IMR-90 (cell line): ENCODE measurements around the gene ARMC5. TPM values are rescaled to one million over a fixed set of nuclear protein-coding genes. Genes with fewer than 3 reads are reported as not detected.

ENCODE experiments used
- ATAC-seq: fragments of 200-7000 bp; cut with Tn5 transposase; 2 replicates; pipeline ENCODE4 v1.9.1; 2020; ENCODE audit warnings: low read depth, mild to moderate bottlenecking, moderate library complexity
- BruUV-seq: library from RNA; stranded (reverse); fragments of 400-500 nt; replicated peaks from 2 replicates; lab custom pipeline; 2021; lab: Mats Ljungman, UMichigan
- CTCF ChIA-PET: fragments of 300-600 bp; formaldehyde crosslinking; extraction: SDS; loops from one replicate; lab custom pipeline; 2021; ENCODE audit warnings: antibody characterized with exemption; lab: Yijun Ruan, JAX
- POLR2A ChIA-PET: fragments of 300-600 bp; sonication (Branson Sonifier 250); formaldehyde crosslinking; loops from one replicate; lab custom pipeline; 2022; ENCODE audit warnings: antibody characterized with exemption; ENCODE audit not compliant: unreplicated experiment; lab: Charles Lee
- DNase-seq: peaks from one replicate; pipeline ENCODE4 v3.0.0; 2013
- H2AFZ ChIP-seq: replicated peaks from 2 replicates; pipeline ENCODE3; 2013; ENCODE audit warnings: low read length, mild to moderate bottlenecking; ENCODE audit not compliant: poor library complexity
- H2AK5ac ChIP-seq: 2 replicates; pipeline ENCODE4 v1.6.1; 2013; ENCODE audit warnings: low read depth, low read length, inconsistent platforms
- H2AK9ac ChIP-seq: replicated peaks from 2 replicates; pipeline ENCODE3; 2013; ENCODE audit warnings: mild to moderate bottlenecking, low read depth, low read length, moderate library complexity; ENCODE audit not compliant: poor library complexity
- H2BK120ac ChIP-seq: 2 replicates; pipeline ENCODE4 v1.6.1; 2013; ENCODE audit warnings: low read depth, low read length, inconsistent platforms
- H2BK15ac ChIP-seq: 3 replicates; pipeline ENCODE4 v1.6.1; 2013; ENCODE audit warnings: low read depth, low read length, inconsistent platforms
- H2BK20ac ChIP-seq: 2 replicates; pipeline ENCODE4 v1.6.1; 2013; ENCODE audit warnings: low read depth, mild to moderate bottlenecking, inconsistent platforms, low read length, moderate library complexity
- H2BK5ac ChIP-seq: 2 replicates; pipeline ENCODE4 v1.6.1; 2013; ENCODE audit warnings: mild to moderate bottlenecking, low read depth, low read length, inconsistent platforms; ENCODE audit not compliant: poor library complexity, severe bottlenecking
- H3K14ac ChIP-seq: replicated peaks from 2 replicates; pipeline ENCODE4 v1.6.1; 2013; ENCODE audit warnings: low read depth, low read length, inconsistent platforms
- H3K18ac ChIP-seq: 2 replicates; pipeline ENCODE4 v1.6.1; 2013; ENCODE audit warnings: low read depth, low read length, control low read depth
- H3K23ac ChIP-seq: 2 replicates; pipeline ENCODE4 v1.6.1; 2013; ENCODE audit warnings: low read depth, low read length, inconsistent platforms
- H3K27ac ChIP-seq: 2 replicates; pipeline ENCODE4 v1.5.1; 2013; ENCODE audit warnings: mild to moderate bottlenecking, control low read depth, low read length; ENCODE audit not compliant: insufficient read depth
- H3K27me3 ChIP-seq: 2 replicates; pipeline ENCODE4 v1.6.1; 2013; ENCODE audit warnings: low read length; ENCODE audit not compliant: control insufficient read depth, insufficient read depth
- H3K36me3 ChIP-seq: 2 replicates; pipeline ENCODE4 v1.6.1; 2013; ENCODE audit warnings: low read length, mixed read lengths; ENCODE audit not compliant: control insufficient read depth, insufficient read depth
- H3K4ac ChIP-seq: 2 replicates; pipeline ENCODE4 v1.6.1; 2013; ENCODE audit warnings: low read depth, low read length, inconsistent platforms
- H3K4me1 ChIP-seq: 2 replicates; pipeline ENCODE4 v1.6.1; 2013; ENCODE audit warnings: low read length, mixed read lengths; ENCODE audit not compliant: control insufficient read depth, insufficient read depth
- H3K4me2 ChIP-seq: 2 replicates; pipeline ENCODE4 v1.6.1; 2013; ENCODE audit warnings: low read depth, mild to moderate bottlenecking, control low read depth, low read length, moderate library complexity
- H3K4me3 ChIP-seq: 2 replicates; pipeline ENCODE4 v1.5.1; 2013; ENCODE audit warnings: low read depth, mild to moderate bottlenecking, control low read depth, low read length, moderate library complexity; ENCODE audit not compliant: insufficient read depth
- H3K56ac ChIP-seq: 2 replicates; pipeline ENCODE4 v1.6.1; 2013; ENCODE audit warnings: low read length, inconsistent platforms; ENCODE audit not compliant: insufficient read depth; ENCODE audit errors: extremely low read depth
- H3K79me1 ChIP-seq, 2 experiments: 2 replicates each; pipeline ENCODE4 v1.6.1; 2013; ENCODE audit warnings: low read length in 2 of 2, inconsistent platforms in 1 of 2, low read depth in 1 of 2
- H3K9ac ChIP-seq: 2 replicates; pipeline ENCODE4 v1.6.1; 2013; ENCODE audit warnings: low read depth, low read length, control low read depth
- H3K9me1 ChIP-seq: 2 replicates; pipeline ENCODE4 v1.6.1; 2013; ENCODE audit warnings: low read length, inconsistent platforms; ENCODE audit not compliant: insufficient read depth
- H3K9me3 ChIP-seq: 2 replicates; pipeline ENCODE4 v1.6.1; 2013; ENCODE audit warnings: low read length; ENCODE audit not compliant: control insufficient read depth, insufficient read depth
- H4K20me1 ChIP-seq: 2 replicates; pipeline ENCODE4 v1.6.1; 2013; ENCODE audit warnings: low read length, inconsistent platforms; ENCODE audit not compliant: insufficient read depth
- H4K5ac ChIP-seq: 2 replicates; pipeline ENCODE4 v1.6.1; 2013; ENCODE audit warnings: mild to moderate bottlenecking, low read depth, low read length, control low read depth
- H4K8ac ChIP-seq, 2 experiments: 2 replicates each; pipeline ENCODE4 v1.6.1; 2013; ENCODE audit warnings: low read depth in 2 of 2, low read length in 2 of 2, control low read depth in 1 of 2, inconsistent platforms in 1 of 2
- H4K91ac ChIP-seq: 2 replicates; pipeline ENCODE4 v1.6.1; 2013; ENCODE audit warnings: low read depth, low read length, inconsistent platforms; ENCODE audit not compliant: insufficient read depth
- MXI1 ChIP-seq: IDR thresholded peaks from 2 replicates; pipeline ENCODE4 v1.6.1; 2012; ENCODE audit warnings: low read depth, mild to moderate bottlenecking, low read length, moderate library complexity, borderline replicate concordance
- RCOR1 ChIP-seq: IDR thresholded peaks from 2 replicates; pipeline ENCODE4 v1.6.1; 2012; ENCODE audit warnings: mild to moderate bottlenecking, low read length, improper control_type of control experiment; ENCODE audit not compliant: insufficient replicate concordance
- RFX5 ChIP-seq: IDR thresholded peaks from 2 replicates; pipeline ENCODE4 v1.8.0; 2012; ENCODE audit warnings: low read depth, mild to moderate bottlenecking, low read length, moderate library complexity
- USF2 ChIP-seq: fragments of 150-350 bp; IDR thresholded peaks from 2 replicates; pipeline ENCODE4 v1.6.1; 2017; ENCODE audit warnings: mild to moderate bottlenecking, antibody characterized with exemption, low read length, low read depth
- WGBS, 2 experiments: methylation state at CpG; one replicate each; pipeline versions ENCODE4 v1.1.5 to v1.1.7; 2013; ENCODE audit warnings: missing lambda C conversion rate in 2 of 2; ENCODE audit not compliant: insufficient read length in 1 of 2; ENCODE audit errors: extremely low coverage in 2 of 2; 5-methylcytosine and 5-hydroxymethylcytosine counted together
- dilution Hi-C: fragments of 300-500 bp; cut with HindIII; formaldehyde crosslinking; loops from one replicate; pipeline ENCODE4 v1.14.3; 2018; ENCODE audit warnings: low sequenced_read_pairs; ENCODE audit not compliant: unreplicated experiment
- in situ Hi-C: fragments of 300-500 bp; cut with MboI; formaldehyde crosslinking; loops from 3 replicates; pipeline ENCODE4 v1.14.3; 2019; ENCODE audit warnings: low sequenced_read_pairs, inconsistent platforms, mixed read lengths
- intact Hi-C: fragments of 100-400 bp; cut with micrococcal nuclease; formaldehyde crosslinking; loops from 2 replicates; pipeline ENCODE4 v1.10.0; 2022
- polyA plus RNA-seq, 3 experiments: library from polyadenylated mRNA; depleted of rRNA; stranded (reverse); fragments of >200 nt; gene quantifications; 2 replicates each; pipeline ENCODE4 v1.2.3, GENCODE V29; 2012; ENCODE audit warnings: low replicate concordance in 1 of 3
- total RNA-seq: library from RNA; depleted of rRNA; stranded (reverse); fragments of >200 nt; gene quantifications from 2 replicates; pipeline ENCODE4 v1.2.3, GENCODE V29; 2012

The ARMC5 gene
- total and polyA plus RNA-seq, 2 of the 4 experiments (the other 2 are of a cell fraction), result 2.3 to 7.5 TPM

DNA sequence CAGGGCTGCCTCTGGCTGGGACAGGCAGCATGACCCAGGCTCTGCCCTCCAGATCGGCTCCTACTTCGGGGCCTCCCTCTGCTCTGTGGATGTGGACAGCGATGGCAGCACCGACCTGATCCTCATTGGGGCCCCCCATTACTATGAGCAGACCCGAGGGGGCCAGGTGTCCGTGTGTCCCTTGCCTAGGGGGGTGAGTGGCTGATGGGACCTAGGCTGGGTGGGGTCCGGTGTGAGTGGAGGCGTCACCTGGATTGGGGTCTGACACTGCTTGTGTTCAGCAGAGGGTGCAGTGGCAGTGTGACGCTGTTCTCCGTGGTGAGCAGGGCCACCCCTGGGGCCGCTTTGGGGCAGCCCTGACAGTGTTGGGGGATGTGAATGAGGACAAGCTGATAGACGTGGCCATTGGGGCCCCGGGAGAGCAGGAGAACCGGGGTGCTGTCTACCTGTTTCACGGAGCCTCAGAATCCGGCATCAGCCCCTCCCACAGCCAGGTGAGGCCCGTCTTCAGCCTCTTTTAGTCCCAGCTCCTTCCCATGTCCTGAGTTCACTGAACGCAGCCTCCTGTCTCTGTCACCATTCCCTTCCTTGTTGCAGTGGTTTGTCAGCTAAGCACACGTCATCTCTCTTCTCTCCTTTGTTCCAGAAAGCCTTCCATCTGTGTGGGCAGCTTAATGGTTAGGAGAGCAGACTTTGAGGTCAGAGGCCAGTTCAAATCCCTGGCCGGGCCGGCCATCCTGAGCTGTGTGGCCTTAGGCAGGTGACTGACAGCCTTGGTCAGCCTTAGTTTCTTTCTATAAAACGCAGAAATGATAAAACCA, 48.1 kb upstream of the ARMC5 start (continued):
- no peak for TF ChIP-seq RCOR1

DNA sequence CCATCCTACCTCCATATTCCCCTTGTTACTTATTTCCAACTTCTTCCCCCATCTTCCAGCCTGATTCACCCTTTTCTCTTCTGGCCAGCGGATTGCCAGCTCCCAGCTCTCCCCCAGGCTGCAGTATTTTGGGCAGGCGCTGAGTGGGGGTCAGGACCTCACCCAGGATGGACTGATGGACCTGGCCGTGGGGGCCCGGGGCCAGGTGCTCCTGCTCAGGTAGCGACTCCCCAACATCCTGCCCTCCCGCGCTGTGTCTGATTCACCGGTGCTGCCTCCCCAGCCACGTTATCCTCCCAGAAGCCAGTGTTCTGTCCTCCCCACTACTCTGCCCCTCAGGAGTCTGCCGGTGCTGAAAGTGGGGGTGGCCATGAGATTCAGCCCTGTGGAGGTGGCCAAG, 46.6 kb upstream of the ARMC5 start:
- H3K9me3 ChIP-seq, result no peaks in the 10 kb centered on the region
- ChIA-PET POLR2A (no interaction called here), CTCF (no interaction called here)
- H2AK9ac ChIP-seq, result peak overlapping the region; percentile 16
- WGBS, 2 experiments, result no CpG with 5 or more reads among the region's 10 CpGs
- no peaks in the 10 kb centered on the region for H3K9me1 ChIP-seq
- TF ChIP-seq MXI1 (no peak), RFX5 (no peak), USF2 (no peak)
- no peak overlapping the region for H2BK20ac ChIP-seq
- H2AFZ ChIP-seq, result no peak overlapping the region
- H3K4me2 ChIP-seq, result no peak overlapping the region
- H4K5ac ChIP-seq, result no peak overlapping the region
- no peak overlapping the region for H3K4me3 ChIP-seq
- H3K36me3 ChIP-seq, result no peaks in the 10 kb centered on the region
- peaks cover 18% of the 10 kb centered on the region for H3K27me3 ChIP-seq
- H2BK15ac ChIP-seq, result no peak overlapping the region
- no peaks in the 10 kb centered on the region for H3K79me1 ChIP-seq
- H3K4me1 ChIP-seq, result no peaks in the 10 kb centered on the region
- no peak for ATAC-seq
- in situ Hi-C loops, result no loop called here
- H4K91ac ChIP-seq, result no peak overlapping the region
- H3K9ac ChIP-seq, result no peak overlapping the region
- H2BK5ac ChIP-seq, result no peak overlapping the region
- DNase-seq, result no peak
- intact Hi-C loops, result no loop called here
- H2BK120ac ChIP-seq, result no peak overlapping the region
- H3K14ac ChIP-seq, result no peak overlapping the region
- no peak overlapping the region for H3K4ac ChIP-seq
- H4K20me1 ChIP-seq, result no peaks in the 10 kb centered on the region
- no TSS peak for BruUV-seq
- H3K18ac ChIP-seq, result no peak overlapping the region
- no peak overlapping the region for H4K8ac ChIP-seq
- H2AK5ac ChIP-seq, result no peak overlapping the region
- H3K56ac ChIP-seq, result no peak overlapping the region
- H3K27ac ChIP-seq, result no peak overlapping the region
- H3K23ac ChIP-seq, result no peak overlapping the region
- dilution Hi-C loops, result no loop called here
